GM12878 (cell line): Measurements from ENCODE around the gene MEGF11.

Experiments
- EGR1 ChIP-seq, 2 experiments: IDR thresholded peaks; 1 replicate in 1 of 2; 2 replicates in 1 of 2; pipeline ENCODE4 v1.6.1; 2011 to 2012; ENCODE audit warnings: low read depth in 2 of 2, low read length in 2 of 2, borderline replicate concordance in 1 of 2, mild to moderate bottlenecking in 1 of 2, moderate library complexity in 1 of 2
- ESRRA ChIP-seq: IDR thresholded peaks from 2 replicates; pipeline ENCODE4 v1.6.1; 2012; ENCODE audit warnings: mild to moderate bottlenecking, low read length, improper control_type of control experiment
- HCFC1 ChIP-seq: fragments of 150-350 bp; IDR thresholded peaks from 2 replicates; pipeline ENCODE4 v1.6.1; 2014; ENCODE audit warnings: low read length
- MXI1 ChIP-seq: fragments of 150-350 bp; IDR thresholded peaks from 2 replicates; pipeline ENCODE4 v1.6.1; 2011; ENCODE audit warnings: low read depth, mild to moderate bottlenecking, inconsistent platforms, low read length, improper control_type of control experiment
- NR2C1 ChIP-seq: fragments of 450-650 bp; IDR thresholded peaks from 2 replicates; pipeline ENCODE4 v1.6.1; 2017; ENCODE audit warnings: antibody characterized with exemption, mild to moderate bottlenecking, moderate library complexity
- NR2C2 ChIP-seq: IDR thresholded peaks from 2 replicates; pipeline ENCODE4 v1.6.1; 2011; ENCODE audit warnings: borderline replicate concordance, low read depth; ENCODE audit not compliant: control insufficient read depth, insufficient read length
- PML ChIP-seq: IDR thresholded peaks from 2 replicates; pipeline ENCODE4 v1.6.1; 2012; ENCODE audit warnings: low read length, inconsistent platforms
- SIN3A ChIP-seq: IDR thresholded peaks from 2 replicates; pipeline ENCODE4 v1.6.1; 2012; ENCODE audit warnings: low read depth, low read length, improper control_type of control experiment
- YY1 ChIP-seq: IDR thresholded peaks from 2 replicates; pipeline ENCODE4 v1.6.1; 2011; ENCODE audit warnings: low read depth, mild to moderate bottlenecking, low read length
- ZZZ3 ChIP-seq: IDR thresholded peaks from 2 replicates; pipeline ENCODE4 v1.6.1; 2011; ENCODE audit warnings: low read depth; ENCODE audit not compliant: control insufficient read depth, insufficient read length
- TF ChIP-seq, protein P1 (sequence below), 3 experiments: IDR thresholded peaks in 2 of 3; conservative IDR thresholded peaks in 1 of 3; 2 replicates each; pipeline ENCODE4 v1.5.1; 2011; ENCODE audit warnings: low read depth in 3 of 3, low read length in 3 of 3, mild to moderate bottlenecking in 3 of 3, control low read depth in 2 of 3, moderate library complexity in 2 of 3, inconsistent platforms in 1 of 3, mixed read lengths in 1 of 3; ENCODE audit not compliant: control insufficient read depth in 2 of 3, insufficient read depth in 1 of 3; ENCODE audit errors: extremely low read depth in 1 of 3
- TF ChIP-seq, protein P2 (sequence below): IDR thresholded peaks from 2 replicates; pipeline ENCODE4 v1.6.1; 2011; ENCODE audit warnings: borderline replicate concordance, low read depth, mild to moderate bottlenecking, moderate library complexity, low read length; ENCODE audit not compliant: insufficient read depth, poor library complexity, severe bottlenecking
- TF ChIP-seq, protein P3 (sequence below): IDR thresholded peaks from 2 replicates; pipeline ENCODE4 v1.6.1; 2012; ENCODE audit warnings: low read depth, low read length, improper control_type of control experiment

DNA sequence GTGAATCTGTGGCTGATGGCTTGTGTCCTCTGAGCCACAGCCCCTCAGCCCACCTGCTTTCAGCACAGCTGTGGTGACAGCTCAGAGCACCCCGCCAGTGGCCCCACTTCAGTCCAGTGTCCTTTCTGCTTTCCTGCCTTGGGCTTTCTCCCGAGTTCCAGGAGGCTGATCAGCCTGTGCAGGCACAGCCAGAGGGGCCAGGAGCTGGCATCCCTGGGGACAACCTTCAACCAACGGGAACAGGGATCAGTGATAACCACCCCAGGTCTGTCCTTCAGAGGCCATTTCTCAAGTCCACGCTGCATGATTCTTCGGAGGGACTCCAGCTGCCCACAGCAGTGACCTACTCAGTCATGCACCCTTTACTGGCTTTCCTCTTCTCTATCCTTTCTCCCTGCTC is 217.6 kb downstream of the MEGF11 start:
- TF ChIP-seq MXI1 (no peak), SIN3A (no peak), PML (no peak), HCFC1 (no peak), NR2C1 (no peak), EGR1 (IDR thresholded peaks at IDR 0.05; ENCODE audit: borderline replicate concordance in 1 of 2, low read depth in 2 of 2, low read length in 2 of 2) (no peak), NR2C2 (no peak), ZZZ3 (no peak), ESRRA (no peak), YY1 (no peak)
- TF ChIP-seq, protein P1, sequence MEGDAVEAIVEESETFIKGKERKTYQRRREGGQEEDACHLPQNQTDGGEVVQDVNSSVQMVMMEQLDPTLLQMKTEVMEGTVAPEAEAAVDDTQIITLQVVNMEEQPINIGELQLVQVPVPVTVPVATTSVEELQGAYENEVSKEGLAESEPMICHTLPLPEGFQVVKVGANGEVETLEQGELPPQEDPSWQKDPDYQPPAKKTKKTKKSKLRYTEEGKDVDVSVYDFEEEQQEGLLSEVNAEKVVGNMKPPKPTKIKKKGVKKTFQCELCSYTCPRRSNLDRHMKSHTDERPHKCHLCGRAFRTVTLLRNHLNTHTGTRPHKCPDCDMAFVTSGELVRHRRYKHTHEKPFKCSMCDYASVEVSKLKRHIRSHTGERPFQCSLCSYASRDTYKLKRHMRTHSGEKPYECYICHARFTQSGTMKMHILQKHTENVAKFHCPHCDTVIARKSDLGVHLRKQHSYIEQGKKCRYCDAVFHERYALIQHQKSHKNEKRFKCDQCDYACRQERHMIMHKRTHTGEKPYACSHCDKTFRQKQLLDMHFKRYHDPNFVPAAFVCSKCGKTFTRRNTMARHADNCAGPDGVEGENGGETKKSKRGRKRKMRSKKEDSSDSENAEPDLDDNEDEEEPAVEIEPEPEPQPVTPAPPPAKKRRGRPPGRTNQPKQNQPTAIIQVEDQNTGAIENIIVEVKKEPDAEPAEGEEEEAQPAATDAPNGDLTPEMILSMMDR (IDR thresholded peaks at IDR 0.05 in 2 of 3, conservative IDR thresholded peaks at IDR 0.05 in 1 of 3; ENCODE audit: control insufficient read depth in 2 of 3, extremely low read depth in 1 of 3, insufficient read depth in 1 of 3, low read depth in 3 of 3, low read length in 3 of 3): no peak
- TF ChIP-seq, protein P2, sequence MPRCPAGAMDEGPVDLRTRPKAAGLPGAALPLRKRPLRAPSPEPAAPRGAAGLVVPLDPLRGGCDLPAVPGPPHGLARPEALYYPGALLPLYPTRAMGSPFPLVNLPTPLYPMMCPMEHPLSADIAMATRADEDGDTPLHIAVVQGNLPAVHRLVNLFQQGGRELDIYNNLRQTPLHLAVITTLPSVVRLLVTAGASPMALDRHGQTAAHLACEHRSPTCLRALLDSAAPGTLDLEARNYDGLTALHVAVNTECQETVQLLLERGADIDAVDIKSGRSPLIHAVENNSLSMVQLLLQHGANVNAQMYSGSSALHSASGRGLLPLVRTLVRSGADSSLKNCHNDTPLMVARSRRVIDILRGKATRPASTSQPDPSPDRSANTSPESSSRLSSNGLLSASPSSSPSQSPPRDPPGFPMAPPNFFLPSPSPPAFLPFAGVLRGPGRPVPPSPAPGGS: no peak
- TF ChIP-seq, protein P3, sequence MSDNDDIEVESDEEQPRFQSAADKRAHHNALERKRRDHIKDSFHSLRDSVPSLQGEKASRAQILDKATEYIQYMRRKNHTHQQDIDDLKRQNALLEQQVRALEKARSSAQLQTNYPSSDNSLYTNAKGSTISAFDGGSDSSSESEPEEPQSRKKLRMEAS: no peak
